Lower leg skin (tissue), 4 donors: ENCODE measurements around the gene NUAK2. TPM values are rescaled to one million over a fixed set of nuclear protein-coding genes. Genes with fewer than 3 reads are reported as not detected.

ENCODE experiments used
- DNase-seq, 2 donors: peaks; one replicate each; pipeline ENCODE4 v3.0.0-alpha.2; 2019; ENCODE audit warnings: low spot score in 2 of 2
- H3K4me3 ChIP-seq: fragments of 200-600 bp; sonication (generic); 2 replicates; pipeline ENCODE4 v1.5.1; 2017; ENCODE audit warnings: mild to moderate bottlenecking, low read depth; ENCODE audit not compliant: poor library complexity, severe bottlenecking
- POLR2A ChIP-seq, 2 donors: fragments of 450-650 bp; IDR thresholded peaks; one replicate each; pipeline ENCODE4 v1.6.1; 2016 to 2017; ENCODE audit warnings: antibody characterized with exemption in 2 of 2, mild to moderate bottlenecking in 1 of 2, moderate library complexity in 1 of 2
- WGBS, 2 donors: methylation state at CpG; one replicate each; pipeline ENCODE4 v1.1.5; 2018; 5-methylcytosine and 5-hydroxymethylcytosine counted together
- intact Hi-C: fragments of 100-400 bp; cut with DNase I; formaldehyde crosslinking; loops from one replicate; pipeline ENCODE4 v1.15.0; 2023; ENCODE audit warnings: low total_unique reads
- total RNA-seq, 4 donors: library from RNA; depleted of rRNA; stranded (reverse); fragments of >200 nt; gene quantifications; one replicate each; pipeline ENCODE4 v1.1.0, GENCODE V29; 2016
- TF ChIP-seq, protein P1 (sequence below), 3 donors: fragments of 450-650 bp; IDR thresholded peaks; one replicate each; pipeline ENCODE4 v1.5.1; 2016; ENCODE audit warnings: antibody characterized with exemption in 3 of 3, mild to moderate bottlenecking in 3 of 3, moderate library complexity in 2 of 3

NUAK2 gene
- total RNA-seq, 4 donors from 2014 or later, result 31.9 to 39.2 (median 32.3) TPM

DNA sequence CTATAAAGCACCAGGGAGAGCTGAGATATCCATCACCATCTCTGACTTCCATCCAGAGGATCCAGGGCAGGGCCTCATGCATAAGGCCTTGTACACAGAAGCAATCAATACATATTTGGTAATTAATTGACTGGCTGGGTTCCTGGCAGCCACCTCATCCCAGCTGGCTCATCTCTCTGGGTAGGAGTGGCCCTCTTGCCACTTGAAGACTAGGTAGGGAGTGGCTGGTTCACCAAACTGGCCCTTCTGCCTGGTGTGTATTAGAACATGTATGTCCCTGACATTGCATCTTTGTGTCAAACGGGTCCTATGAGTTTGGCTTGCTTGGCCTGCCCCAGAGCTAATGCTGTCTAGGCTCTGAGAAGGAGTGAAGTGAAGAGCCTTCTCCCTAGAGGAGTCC lies 11.8 kb downstream of the NUAK2 start:
- intact Hi-C loops, result no loop called here
- TF ChIP-seq, protein P1, sequence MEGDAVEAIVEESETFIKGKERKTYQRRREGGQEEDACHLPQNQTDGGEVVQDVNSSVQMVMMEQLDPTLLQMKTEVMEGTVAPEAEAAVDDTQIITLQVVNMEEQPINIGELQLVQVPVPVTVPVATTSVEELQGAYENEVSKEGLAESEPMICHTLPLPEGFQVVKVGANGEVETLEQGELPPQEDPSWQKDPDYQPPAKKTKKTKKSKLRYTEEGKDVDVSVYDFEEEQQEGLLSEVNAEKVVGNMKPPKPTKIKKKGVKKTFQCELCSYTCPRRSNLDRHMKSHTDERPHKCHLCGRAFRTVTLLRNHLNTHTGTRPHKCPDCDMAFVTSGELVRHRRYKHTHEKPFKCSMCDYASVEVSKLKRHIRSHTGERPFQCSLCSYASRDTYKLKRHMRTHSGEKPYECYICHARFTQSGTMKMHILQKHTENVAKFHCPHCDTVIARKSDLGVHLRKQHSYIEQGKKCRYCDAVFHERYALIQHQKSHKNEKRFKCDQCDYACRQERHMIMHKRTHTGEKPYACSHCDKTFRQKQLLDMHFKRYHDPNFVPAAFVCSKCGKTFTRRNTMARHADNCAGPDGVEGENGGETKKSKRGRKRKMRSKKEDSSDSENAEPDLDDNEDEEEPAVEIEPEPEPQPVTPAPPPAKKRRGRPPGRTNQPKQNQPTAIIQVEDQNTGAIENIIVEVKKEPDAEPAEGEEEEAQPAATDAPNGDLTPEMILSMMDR (IDR thresholded peaks at IDR 0.05), result no peak
- no peak for TF ChIP-seq POLR2A (IDR thresholded peaks at IDR 0.05)
- no peak for DNase-seq
- H3K4me3 ChIP-seq, result no peak overlapping the region
- WGBS, 2 donors, result 27 to 60% methylated on average over 1 of the region's 1 CpG

DNA sequence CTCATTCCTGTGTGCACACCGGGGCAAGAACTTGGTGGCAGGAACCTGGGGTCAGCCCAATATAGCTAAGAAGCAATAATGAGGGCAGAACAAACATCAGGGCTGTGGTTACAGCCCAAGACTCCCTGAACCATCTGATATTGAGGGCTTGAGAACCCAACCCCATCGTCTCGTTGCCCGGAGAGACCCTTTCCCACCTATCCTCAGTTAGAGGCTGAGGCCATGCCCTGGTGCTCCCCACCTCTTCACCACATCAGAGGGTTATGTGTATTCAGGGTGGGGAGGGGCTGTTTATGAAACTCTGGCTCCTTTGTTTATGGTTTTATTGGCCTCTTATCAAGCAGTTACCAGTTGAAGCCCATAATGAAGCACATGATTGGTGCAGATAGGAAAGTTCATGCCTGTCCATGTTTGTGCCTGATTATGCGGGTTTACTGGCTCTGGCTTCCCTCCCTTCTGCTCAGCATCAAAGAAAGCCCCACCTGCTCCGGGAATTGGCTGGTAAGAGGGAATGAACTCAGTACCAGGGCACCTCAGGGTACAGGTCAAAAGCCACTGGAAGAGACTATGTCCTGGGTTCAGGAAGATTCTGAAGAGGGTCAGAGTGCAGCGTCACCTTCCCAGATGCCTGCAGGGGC lies 14.5 kb downstream of the NUAK2 start:
- WGBS, 2 donors, result 71 to 84% methylated on average over 7 of the region's 7 CpGs
- TF ChIP-seq, protein P1 (IDR thresholded peaks at IDR 0.05), result no peak
- no peak for TF ChIP-seq POLR2A (IDR thresholded peaks at IDR 0.05)
- H3K4me3 ChIP-seq, result no peak overlapping the region
- DNase-seq, result no peak
- intact Hi-C loops, result no loop called here

DNA sequence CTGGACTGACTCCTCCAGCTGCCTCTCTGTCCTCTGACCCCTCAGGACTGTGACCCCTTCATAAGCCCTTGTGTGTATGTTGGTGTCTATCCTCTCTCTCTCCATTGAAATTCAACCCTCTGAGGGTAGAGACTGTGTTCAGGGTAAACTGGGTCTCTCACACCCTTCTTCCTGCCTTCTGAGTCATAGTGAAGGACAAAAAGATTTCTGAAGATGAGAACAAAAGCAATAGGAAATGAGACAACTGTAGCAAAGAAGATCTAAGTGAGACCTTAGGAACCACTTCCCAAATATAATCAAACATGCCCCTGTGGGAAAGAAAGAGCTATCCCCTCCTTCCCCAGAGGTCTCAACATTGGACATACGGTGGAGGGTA lies 16.9 kb downstream of the NUAK2 start:
- 100% methylated on average over 1 of the region's 1 CpG for WGBS, 2 donors
- no peak overlapping the region for H3K4me3 ChIP-seq
- no peak for TF ChIP-seq POLR2A (IDR thresholded peaks at IDR 0.05)
- TF ChIP-seq, protein P1 (IDR thresholded peaks at IDR 0.05), result no peak
- intact Hi-C loops, result no loop called here
- no peak for DNase-seq

DNA sequence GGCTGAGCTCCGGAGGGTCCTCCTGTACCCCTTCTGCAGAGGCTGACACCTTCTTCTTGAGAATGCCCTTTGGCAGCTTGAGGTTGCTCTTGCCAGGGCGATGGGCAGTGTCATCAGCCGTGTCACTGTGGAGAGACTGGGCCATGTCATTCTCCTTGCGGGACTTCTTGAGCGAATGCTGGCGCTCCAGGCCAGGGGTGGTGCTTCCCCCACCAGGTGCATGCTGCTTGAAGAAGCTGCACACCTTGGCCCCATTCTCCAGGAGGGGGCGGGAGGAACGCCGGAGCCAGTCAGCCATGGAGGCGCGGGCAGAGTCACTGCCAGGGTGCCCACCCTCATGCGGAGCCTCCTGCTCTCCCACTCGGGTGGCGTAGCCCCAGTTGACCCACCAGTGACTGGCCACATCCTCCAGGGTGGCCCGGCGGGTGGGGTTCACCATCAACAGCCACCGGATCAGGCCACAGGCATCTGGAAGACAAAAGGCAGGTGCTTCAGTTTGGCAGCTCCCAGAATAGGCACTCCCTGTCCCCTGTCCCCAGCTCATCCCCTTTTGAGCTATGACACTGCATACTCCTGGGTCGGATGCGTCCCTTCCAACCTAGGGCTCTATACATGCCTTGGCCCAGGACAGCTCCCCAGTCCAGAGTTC lies 17.4 kb downstream of the NUAK2 start:
- no peak for DNase-seq
- H3K4me3 ChIP-seq, result no peak overlapping the region
- intact Hi-C loops, result no loop called here
- 93 to 97% methylated on average over 7 to 14 of the region's 19 CpGs for WGBS, 2 donors
- TF ChIP-seq, protein P1 (IDR thresholded peaks at IDR 0.05), result no peak
- no peak for TF ChIP-seq POLR2A (IDR thresholded peaks at IDR 0.05)

DNA sequence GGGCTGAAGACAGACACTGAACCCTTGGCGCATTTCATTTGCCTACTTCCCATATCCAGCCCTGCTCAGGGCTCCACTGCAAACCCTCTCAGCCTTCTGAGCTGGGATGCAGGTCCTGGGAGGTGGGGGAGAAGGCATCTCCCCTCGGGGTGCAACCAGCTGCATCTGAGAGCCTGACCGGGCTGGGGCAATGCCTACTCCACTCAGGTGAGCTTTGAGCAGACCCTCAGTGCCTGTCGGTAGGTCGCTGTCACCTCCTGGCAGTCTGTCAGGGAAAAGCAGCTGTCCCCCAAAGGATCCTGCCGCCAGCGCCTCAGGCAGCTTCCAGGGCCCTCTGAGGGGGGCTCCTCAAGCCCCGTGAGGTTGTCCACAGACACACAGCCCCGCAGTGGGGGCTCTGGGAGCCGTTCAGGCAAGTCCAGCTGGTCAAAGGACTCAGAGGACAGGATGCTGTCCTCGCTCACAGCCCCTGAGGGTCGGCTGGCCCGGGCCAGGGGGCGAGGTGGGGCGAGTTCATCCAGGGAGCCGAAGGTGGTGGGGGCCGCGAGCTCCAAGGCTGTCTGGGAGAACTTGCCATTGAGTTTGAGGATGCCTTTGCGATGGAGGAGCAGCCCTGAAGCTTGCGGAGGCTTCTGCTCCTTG lies 18.2 kb downstream of the NUAK2 start:
- WGBS, 2 donors, result 90 to 91% methylated on average over 17 to 18 of the region's 20 CpGs
- intact Hi-C loops, result no loop called here
- H3K4me3 ChIP-seq, result no peak overlapping the region
- DNase-seq, result no peak
- no peak for TF ChIP-seq POLR2A (IDR thresholded peaks at IDR 0.05)
- TF ChIP-seq, protein P1 (IDR thresholded peaks at IDR 0.05), result no peak
